ENCODE data around the gene AMOTL1. TPM values are rescaled to one million over a fixed set of nuclear protein-coding genes. Genes with fewer than 3 reads are reported as not detected.
A peak's percentile ranks its signal among the peaks of the same experiment; 100 is the strongest.

The AMOTL1 gene
- total RNA-seq, 1 donor from 2014 or later = 57.2 TPM

DNA sequence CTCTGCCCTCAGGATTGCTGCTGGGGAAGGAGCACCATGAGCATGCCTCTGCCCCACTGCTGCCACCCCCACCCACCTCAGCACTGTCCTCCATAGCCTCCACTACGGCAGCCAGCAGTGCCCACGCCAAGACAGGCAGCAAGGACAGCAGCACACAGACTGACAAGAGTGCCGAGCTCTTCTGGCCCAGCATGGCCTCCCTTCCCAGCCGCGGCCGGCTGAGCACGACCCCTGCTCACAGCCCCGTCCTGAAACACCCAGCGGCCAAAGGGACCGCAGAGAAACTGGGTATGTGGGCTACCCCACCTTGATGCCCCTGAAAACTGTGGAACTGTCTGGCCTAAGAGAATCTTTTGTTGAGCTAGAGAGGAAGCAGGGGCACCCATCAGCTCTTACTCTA lies 101.0 kb downstream of the AMOTL1 start:
- ATAC-seq (no peak), DNase-seq (no peak)
- H3K36me3 ChIP-seq = peaks cover 92% of the 10 kb centered on the region
- TF ChIP-seq, protein P1, sequence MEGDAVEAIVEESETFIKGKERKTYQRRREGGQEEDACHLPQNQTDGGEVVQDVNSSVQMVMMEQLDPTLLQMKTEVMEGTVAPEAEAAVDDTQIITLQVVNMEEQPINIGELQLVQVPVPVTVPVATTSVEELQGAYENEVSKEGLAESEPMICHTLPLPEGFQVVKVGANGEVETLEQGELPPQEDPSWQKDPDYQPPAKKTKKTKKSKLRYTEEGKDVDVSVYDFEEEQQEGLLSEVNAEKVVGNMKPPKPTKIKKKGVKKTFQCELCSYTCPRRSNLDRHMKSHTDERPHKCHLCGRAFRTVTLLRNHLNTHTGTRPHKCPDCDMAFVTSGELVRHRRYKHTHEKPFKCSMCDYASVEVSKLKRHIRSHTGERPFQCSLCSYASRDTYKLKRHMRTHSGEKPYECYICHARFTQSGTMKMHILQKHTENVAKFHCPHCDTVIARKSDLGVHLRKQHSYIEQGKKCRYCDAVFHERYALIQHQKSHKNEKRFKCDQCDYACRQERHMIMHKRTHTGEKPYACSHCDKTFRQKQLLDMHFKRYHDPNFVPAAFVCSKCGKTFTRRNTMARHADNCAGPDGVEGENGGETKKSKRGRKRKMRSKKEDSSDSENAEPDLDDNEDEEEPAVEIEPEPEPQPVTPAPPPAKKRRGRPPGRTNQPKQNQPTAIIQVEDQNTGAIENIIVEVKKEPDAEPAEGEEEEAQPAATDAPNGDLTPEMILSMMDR (IDR thresholded peaks at IDR 0.05) = no peak
- intact Hi-C loops (cut with DNase I) = no loop called here
- no peaks in the 10 kb centered on the region for H3K27me3 ChIP-seq (ENCODE audit: low read depth)
- H3K4me1 ChIP-seq = no peaks in the 10 kb centered on the region
- H3K9me3 ChIP-seq = no peaks in the 10 kb centered on the region
- no peak overlapping the region for H3K4me3 ChIP-seq
- H3K27ac ChIP-seq = no peak overlapping the region

DNA sequence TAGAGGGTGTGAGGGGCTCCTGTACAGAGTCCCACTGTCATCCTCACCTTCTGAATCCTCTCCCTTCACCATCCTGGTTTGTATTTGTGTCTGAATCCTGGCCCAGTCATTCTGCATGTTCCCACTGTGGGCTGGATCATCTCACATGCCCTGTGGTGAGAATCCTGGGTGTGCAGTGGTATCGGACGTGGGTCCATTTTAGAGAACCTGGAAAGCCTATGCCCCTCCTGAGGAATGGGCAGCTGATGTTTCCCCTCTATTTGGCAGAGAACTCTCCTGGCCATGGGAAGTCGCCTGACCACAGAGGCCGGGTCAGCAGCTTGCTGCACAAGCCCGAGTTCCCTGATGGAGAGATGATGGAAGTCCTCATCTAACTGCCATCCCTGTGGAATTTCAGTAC lies 102.3 kb downstream of the AMOTL1 start:
- H3K9me3 ChIP-seq = no peaks in the 10 kb centered on the region
- peaks cover 84% of the 10 kb centered on the region for H3K36me3 ChIP-seq

DNA sequence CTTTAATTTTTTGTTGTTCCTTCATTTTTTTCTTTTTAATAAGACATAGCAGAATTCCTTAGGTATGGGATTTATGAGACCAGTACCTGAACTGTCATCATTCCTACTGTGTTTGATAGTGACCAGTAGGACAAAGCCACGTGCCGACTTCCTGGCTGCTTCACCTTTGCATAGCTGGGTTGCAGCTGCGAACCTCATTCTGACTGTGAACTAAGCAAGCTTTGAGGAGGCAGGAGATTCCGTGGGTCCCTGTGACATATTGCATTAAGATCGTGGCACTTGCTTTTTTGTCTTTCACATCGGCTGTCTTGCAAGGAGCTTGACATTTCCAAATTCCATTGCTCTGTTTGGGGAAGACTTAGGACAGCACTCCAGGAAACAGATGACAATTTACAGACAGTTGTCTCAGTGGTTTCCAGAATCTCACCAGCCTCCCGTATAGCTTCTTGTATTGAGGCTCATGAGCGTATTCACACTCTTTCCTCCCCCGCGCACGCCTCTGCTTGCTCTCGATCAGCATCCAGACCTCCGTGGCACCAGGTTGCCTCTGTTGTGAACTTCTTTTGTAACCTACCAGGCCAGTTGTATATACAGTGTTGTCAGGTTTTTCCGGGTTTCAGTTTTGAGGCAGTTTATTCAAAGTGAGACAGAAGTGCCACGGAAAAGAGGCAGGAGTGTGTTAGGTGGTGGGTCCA lies 103.5 kb downstream of the AMOTL1 start:
- ATAC-seq = no peak
- Histone ChIP-seq H3K27me3 (ENCODE audit: low read depth) (no peaks in the 10 kb centered on the region), H3K9me3 (no peaks in the 10 kb centered on the region), H3K4me1 (peaks cover 7% of the 10 kb centered on the region), H3K36me3 (peaks cover 81% of the 10 kb centered on the region), H3K4me3 (no peak overlapping the region), H3K27ac (no peak overlapping the region)
- DNase-seq = no peak
- TF ChIP-seq, protein P1 (IDR thresholded peaks at IDR 0.05) = no peak
- intact Hi-C loops (cut with DNase I) = no loop called here

More for the DNA sequence above, 102.3 kb downstream of the AMOTL1 start:
- Histone ChIP-seq H3K27me3 (ENCODE audit: low read depth) (no peaks in the 10 kb centered on the region), H3K4me1 (no peaks in the 10 kb centered on the region), H3K27ac (no peak overlapping the region), H3K4me3 (no peak overlapping the region)
- DNase-seq (no peak), ATAC-seq (no peak)
- TF ChIP-seq, protein P1 (IDR thresholded peaks at IDR 0.05) = no peak
- intact Hi-C loops (cut with DNase I) = no loop called here

DNA sequence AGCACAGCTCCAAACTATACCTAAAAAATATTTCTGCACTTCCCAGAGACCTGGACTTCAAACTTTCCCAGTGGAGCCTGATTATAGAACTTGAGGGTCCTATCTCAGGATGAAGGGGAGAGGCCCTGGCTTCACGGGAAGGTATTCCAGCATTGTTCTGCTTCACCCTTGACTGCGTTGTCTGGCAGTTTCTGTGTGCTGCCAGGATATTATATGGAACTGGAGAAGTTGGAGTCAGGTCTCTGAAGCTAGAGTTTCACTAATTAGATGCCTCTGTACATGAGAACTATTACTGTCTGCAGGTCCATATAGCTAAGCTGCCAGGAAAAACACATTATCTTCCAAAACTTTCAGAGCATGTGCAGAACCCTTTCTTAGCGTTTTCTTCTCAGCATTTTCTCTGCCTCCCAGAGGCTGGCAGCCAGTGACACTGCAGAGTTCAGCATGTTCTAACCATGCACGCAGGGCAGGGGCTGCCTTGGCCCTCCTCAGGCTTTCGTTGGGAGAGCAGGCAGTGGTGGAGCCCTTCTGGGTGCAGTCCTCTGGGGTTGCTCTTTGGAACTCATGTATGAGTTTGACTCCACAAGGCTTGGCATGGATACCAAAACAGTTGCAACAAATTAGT lies 105.9 kb downstream of the AMOTL1 start:
- H3K27ac ChIP-seq = no peak overlapping the region
- no peak overlapping the region for H3K4me3 ChIP-seq
- ATAC-seq = no peak

DNA sequence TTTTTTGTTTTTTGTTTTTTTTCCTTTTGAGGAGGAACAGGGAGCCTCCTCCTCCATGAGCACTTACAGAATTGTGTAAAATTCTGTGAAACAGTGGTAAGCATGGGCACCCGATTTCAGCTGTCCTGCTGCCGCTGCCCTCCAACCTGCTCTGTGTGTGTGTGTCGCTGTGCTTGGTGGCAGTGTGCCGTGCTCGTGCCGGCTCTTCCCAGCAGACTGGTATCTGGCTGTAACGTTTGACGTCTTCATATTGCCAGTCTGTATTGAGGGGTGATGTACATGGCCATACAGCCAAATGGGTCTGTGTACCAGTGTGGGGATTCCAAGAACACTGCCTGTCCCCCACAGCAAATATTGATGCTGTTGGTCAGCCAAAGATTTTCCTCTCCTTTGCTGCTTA lies 108.1 kb downstream of the AMOTL1 start:
- no peak for ATAC-seq
- intact Hi-C loops (cut with DNase I) = no loop called here
- Histone ChIP-seq H3K36me3 (peaks cover 59% of the 10 kb centered on the region), H3K4me1 (peaks cover 13% of the 10 kb centered on the region), H3K27ac (peak overlapping the region; percentile 52), H3K9me3 (no peaks in the 10 kb centered on the region), H3K4me3 (no peak overlapping the region), H3K27me3 (ENCODE audit: low read depth) (no peaks in the 10 kb centered on the region)
- DNase-seq = no peak
- TF ChIP-seq, protein P1 (IDR thresholded peaks at IDR 0.05) = no peak

More for the DNA sequence above, 105.9 kb downstream of the AMOTL1 start:
- Histone ChIP-seq H3K36me3 (peaks cover 78% of the 10 kb centered on the region), H3K9me3 (no peaks in the 10 kb centered on the region), H3K27me3 (ENCODE audit: low read depth) (no peaks in the 10 kb centered on the region), H3K4me1 (peaks cover 13% of the 10 kb centered on the region)
- intact Hi-C loops (cut with DNase I) = no loop called here
- TF ChIP-seq, protein P1 (IDR thresholded peaks at IDR 0.05) = no peak
- no peak for DNase-seq

Measured in lower lobe of right lung (tissue), 2 donors.